Endothelial cell (in vitro differentiated cells): ENCODE results near the gene OPALIN. TPM values are rescaled to one million over a fixed set of nuclear protein-coding genes. Genes with fewer than 3 reads are reported as not detected.

Experiments used
- DNase-seq: peaks from one replicate; pipeline ENCODE4 v3.0.0; 2021; ENCODE audit warnings: low spot score
- H3K27ac Mint-ChIP-seq: one replicate; pipeline ENCODE4 v1.8.0; 2021; ENCODE audit warnings: mixed read lengths, inconsistent platforms; ENCODE audit not compliant: unreplicated experiment
- H3K27me3 Mint-ChIP-seq: one replicate; pipeline ENCODE4 v1.8.0; 2021; ENCODE audit warnings: mild to moderate bottlenecking, moderate library complexity, mixed read lengths, inconsistent platforms; ENCODE audit not compliant: unreplicated experiment
- H3K36me3 Mint-ChIP-seq: one replicate; pipeline ENCODE4 v1.8.0; 2021; ENCODE audit warnings: mild to moderate bottlenecking, low read depth, mixed read lengths, inconsistent platforms; ENCODE audit not compliant: unreplicated experiment
- H3K4me1 Mint-ChIP-seq: one replicate; pipeline ENCODE4 v1.8.0; 2021; ENCODE audit warnings: mild to moderate bottlenecking, mixed read lengths, inconsistent platforms; ENCODE audit not compliant: unreplicated experiment
- H3K4me3 Mint-ChIP-seq: one replicate; pipeline ENCODE4 v1.8.0; 2021; ENCODE audit warnings: mild to moderate bottlenecking, mixed read lengths, inconsistent platforms; ENCODE audit not compliant: unreplicated experiment
- H3K9me3 Mint-ChIP-seq: one replicate; pipeline ENCODE4 v1.8.0; 2021; ENCODE audit warnings: mixed read lengths, inconsistent platforms; ENCODE audit not compliant: unreplicated experiment
- CTCF ChIP-seq: fragments of 200-600 bp; sonication (generic); IDR thresholded peaks from one replicate; pipeline ENCODE4 v1.5.0; 2021; ENCODE audit warnings: antibody characterized with exemption; ENCODE audit not compliant: unreplicated experiment
- long read RNA-seq: library from polyadenylated mRNA; unstranded; transcript quantifications from one replicate; pipeline ENCODE4 v2.0.0, GENCODE V29; 2020; ENCODE audit not compliant: unreplicated experiment
- total RNA-seq: library from RNA; stranded (reverse); fragmentation: NEBNext Ultra II Directional; extraction: Animal tissue kit (Norgen Biotek cat#: 25700); gene quantifications from one replicate; pipeline ENCODE4 v1.2.1, GENCODE V29; 2021; ENCODE audit not compliant: unreplicated experiment

The OPALIN gene
- not detected for total RNA-seq
- long read RNA-seq: 0 reads

- no peak within 1 kb of the TSS for H3K4me3 Mint-ChIP-seq
- H3K9me3 Mint-ChIP-seq: no peaks in the 10 kb centered on the region
- H3K27me3 Mint-ChIP-seq: peaks cover 4% of the 10 kb centered on the region
- H3K4me1 Mint-ChIP-seq: no peaks in the 10 kb centered on the region
- DNase-seq: no peak
- no peak within 1 kb of the TSS for H3K27ac Mint-ChIP-seq
- TF ChIP-seq CTCF: no peak
- H3K36me3 Mint-ChIP-seq: no peaks in the 10 kb centered on the region
Measured at GRCh38 chr10:96358851-96359540, at the start of gene OPALIN. Gene OPALIN (minus strand): TSS chr10:96359002. CDS start chr10:96358896, 106 bp downstream.

- Mint-ChIP-seq H3K27me3 (peaks cover 2% of the 10 kb centered on the region), H3K27ac (no peak overlapping the region), H3K4me3 (no peak overlapping the region), H3K4me1 (no peaks in the 10 kb centered on the region), H3K9me3 (no peaks in the 10 kb centered on the region), H3K36me3 (no peaks in the 10 kb centered on the region)
- no peak for TF ChIP-seq CTCF
- no peak for DNase-seq
Measured at GRCh38 chr10:96408201-96408600, 49.4 kb upstream of the OPALIN start.

- DNase-seq: no peak
- Mint-ChIP-seq H3K4me3 (no peak overlapping the region), H3K27me3 (peaks cover 2% of the 10 kb centered on the region), H3K36me3 (no peaks in the 10 kb centered on the region), H3K4me1 (no peaks in the 10 kb centered on the region), H3K27ac (no peak overlapping the region), H3K9me3 (no peaks in the 10 kb centered on the region)
- TF ChIP-seq CTCF: no peak
Measured at GRCh38 chr10:96407560-96408069, 48.8 kb upstream of the OPALIN start.

GRCh38 chr10:96406091-96406490 is 47.3 kb upstream of the OPALIN start:
- TF ChIP-seq CTCF: no peak
- Mint-ChIP-seq H3K27ac (no peak overlapping the region), H3K27me3 (peaks cover 2% of the 10 kb centered on the region)

More at GRCh38 chr10:96406091-96406490, 47.3 kb upstream of the OPALIN start:
- Mint-ChIP-seq H3K36me3 (no peaks in the 10 kb centered on the region), H3K4me1 (peaks cover 4% of the 10 kb centered on the region), H3K4me3 (no peak overlapping the region), H3K9me3 (no peaks in the 10 kb centered on the region)
- no peak for DNase-seq
